ENCODE results near the gene MIF.

- TF ChIP-seq PATZ1 (CRISPR knock-in tag; IDR thresholded peaks at IDR 0.05; ENCODE audit: borderline replicate concordance): no peak
- TF ChIP-seq TOX (CRISPR knock-in tag; IDR thresholded peaks at IDR 0.05; ENCODE audit: borderline replicate concordance): no peak
- no peak for TF ChIP-seq TSHZ2 (CRISPR knock-in tag; IDR thresholded peaks at IDR 0.05)
- no peak for TF ChIP-seq RARB (CRISPR knock-in tag; IDR thresholded peaks at IDR 0.05)
- no peak for TF ChIP-seq TCF4 (CRISPR knock-in tag; IDR thresholded peaks at IDR 0.05; ENCODE audit: borderline replicate concordance)
- no peak for TF ChIP-seq BACH2 (CRISPR knock-in tag; IDR thresholded peaks at IDR 0.05; ENCODE audit: borderline replicate concordance)
- no peak for TF ChIP-seq CSRNP3 (CRISPR knock-in tag; IDR thresholded peaks at IDR 0.05)
- no peak for TF ChIP-seq GLIS3 (CRISPR knock-in tag; IDR thresholded peaks at IDR 0.05)
- no peak for TF ChIP-seq ZNF565 (CRISPR knock-in tag; conservative IDR thresholded peaks at IDR 0.05; ENCODE audit: low read depth)
Observed at GRCh38 chr22:23877566-23877965, 16.6 kb upstream of the MIF start.

Data from SK-N-SH treated with all-trans-retinoic acid at 6 μM for 48 hours (cell line).